ENCODE measurements around the gene TMEM213. TPM values are rescaled to one million over a fixed set of nuclear protein-coding genes. Genes with fewer than 3 reads are reported as not detected.

TMEM213 gene
- total RNA-seq, 1 donor from 2014 or later: not detected

DNA sequence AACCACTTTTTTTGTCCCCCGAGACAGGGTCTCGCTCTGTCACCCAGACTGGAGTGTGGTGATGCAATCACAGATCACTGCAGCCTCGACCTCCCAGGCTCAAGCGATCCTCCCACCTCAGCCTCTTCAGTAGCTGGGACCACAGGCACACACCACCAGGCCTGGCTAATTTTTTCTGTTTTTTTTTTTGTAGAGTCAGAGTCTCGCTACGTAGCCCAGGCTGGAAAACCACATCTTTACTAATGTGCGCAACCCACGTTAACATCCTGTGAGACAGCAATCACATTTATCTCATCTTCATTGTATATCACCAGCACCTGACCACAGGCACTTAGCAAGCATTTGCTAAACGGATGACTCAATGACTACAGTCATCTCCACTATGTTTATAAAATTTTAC lies 78.0 kb downstream of the TMEM213 start:
- DNase-seq (ENCODE audit: low read depth in 2 of 2): no peak

DNA sequence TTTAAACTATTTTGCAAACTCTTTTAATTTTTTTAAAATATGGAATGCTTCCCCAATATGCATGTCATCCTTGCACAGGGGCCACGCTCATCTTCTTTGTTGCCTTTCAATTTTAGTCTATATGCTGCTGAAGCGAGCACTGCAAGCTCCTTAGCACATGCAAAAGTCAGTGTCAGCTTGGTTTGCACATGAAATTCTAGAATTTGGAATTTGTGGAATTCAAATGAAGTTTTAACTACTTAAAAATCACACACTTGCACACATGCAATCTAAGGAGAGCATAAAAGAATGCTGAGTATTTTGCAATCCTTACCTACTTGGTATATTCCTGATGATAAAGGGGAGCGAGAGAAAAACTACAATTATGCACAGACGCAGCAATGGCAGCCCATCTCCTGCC lies 78.5 kb downstream of the TMEM213 start:
- no peak for DNase-seq (ENCODE audit: low read depth in 2 of 2)

GRCh38 chr7:138878051-138878450 lies 80.3 kb downstream of the TMEM213 start:
- DNase-seq (ENCODE audit: low read depth in 2 of 2): no peak

DNA sequence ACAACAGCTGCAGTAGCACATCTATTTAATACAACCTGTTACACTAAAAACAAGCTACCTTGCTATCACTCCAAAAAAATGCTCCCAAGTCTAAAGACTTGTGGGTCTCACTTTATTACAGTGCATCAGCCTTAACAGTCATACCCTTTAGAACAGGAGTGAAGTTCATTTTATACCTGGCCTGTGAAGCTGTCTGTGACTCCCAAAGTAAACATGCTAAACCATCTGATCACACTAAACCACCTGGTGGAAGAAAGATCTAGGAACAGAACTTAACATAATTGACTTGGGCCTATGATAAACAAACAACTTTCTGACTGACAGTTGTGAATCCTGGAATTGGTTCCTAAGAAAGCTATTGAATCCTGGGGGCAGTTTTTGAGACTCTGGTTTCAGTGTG lies 81.1 kb downstream of the TMEM213 start:
- DNase-seq (ENCODE audit: low read depth in 2 of 2): no peak

DNA sequence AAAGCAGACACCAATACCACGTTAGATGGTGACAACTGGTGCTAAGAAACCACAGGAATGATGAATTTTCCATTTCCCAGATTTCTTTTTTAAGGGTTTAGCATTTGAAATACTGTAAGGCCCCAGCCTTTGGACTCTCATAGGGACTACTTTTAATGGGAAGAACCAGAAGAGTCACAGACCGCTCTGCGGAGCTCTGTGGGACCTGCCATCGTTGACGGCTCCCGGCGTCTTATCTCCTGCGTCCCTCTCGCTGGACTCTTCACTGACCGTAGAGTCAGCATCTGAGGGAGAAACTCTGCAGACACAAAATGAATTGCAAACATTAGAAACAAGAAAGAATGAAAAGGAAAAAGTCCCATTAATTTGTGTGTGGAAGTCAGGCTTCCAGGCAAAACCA lies 81.6 kb downstream of the TMEM213 start:
- DNase-seq (ENCODE audit: low read depth in 2 of 2): no peak

GRCh38 chr7:138880881-138881578 lies 83.2 kb downstream of the TMEM213 start:
- no peak for DNase-seq (ENCODE audit: low read depth in 2 of 2)

GRCh38 chr7:138881579-138882188 lies 83.9 kb downstream of the TMEM213 start:
- DNase-seq (ENCODE audit: low read depth in 2 of 2): no peak

- DNase-seq (ENCODE audit: low read depth in 2 of 2): no peak
These were observed 84.5 kb downstream of the TMEM213 start for GRCh38 chr7:138882249-138882648.

GRCh38 chr7:138885383-138886147 lies 87.8 kb downstream of the TMEM213 start:
- DNase-seq (ENCODE audit: low read depth in 2 of 2): no peak

DNA sequence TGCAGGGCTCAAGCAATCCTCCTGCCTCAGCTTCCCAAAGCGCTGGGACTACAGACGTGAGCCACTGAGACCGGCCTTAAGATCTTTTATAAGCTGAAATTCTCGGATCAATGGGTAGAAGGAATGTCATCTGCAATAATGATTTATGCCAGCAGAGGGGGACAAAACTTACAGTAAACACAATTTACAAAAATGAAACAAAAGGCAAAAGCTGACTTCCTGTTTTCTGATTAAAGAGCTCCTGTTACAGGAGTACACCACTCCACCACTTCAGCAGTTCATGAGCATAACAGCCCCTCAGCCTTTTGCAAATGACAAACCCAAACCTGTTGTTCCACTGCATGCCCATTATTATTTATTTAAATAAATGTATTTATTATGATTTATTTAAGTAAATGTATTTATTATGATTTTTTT lies 88.7 kb downstream of the TMEM213 start:
- DNase-seq (ENCODE audit: low read depth in 2 of 2): peak; percentile 69 to 76

DNA sequence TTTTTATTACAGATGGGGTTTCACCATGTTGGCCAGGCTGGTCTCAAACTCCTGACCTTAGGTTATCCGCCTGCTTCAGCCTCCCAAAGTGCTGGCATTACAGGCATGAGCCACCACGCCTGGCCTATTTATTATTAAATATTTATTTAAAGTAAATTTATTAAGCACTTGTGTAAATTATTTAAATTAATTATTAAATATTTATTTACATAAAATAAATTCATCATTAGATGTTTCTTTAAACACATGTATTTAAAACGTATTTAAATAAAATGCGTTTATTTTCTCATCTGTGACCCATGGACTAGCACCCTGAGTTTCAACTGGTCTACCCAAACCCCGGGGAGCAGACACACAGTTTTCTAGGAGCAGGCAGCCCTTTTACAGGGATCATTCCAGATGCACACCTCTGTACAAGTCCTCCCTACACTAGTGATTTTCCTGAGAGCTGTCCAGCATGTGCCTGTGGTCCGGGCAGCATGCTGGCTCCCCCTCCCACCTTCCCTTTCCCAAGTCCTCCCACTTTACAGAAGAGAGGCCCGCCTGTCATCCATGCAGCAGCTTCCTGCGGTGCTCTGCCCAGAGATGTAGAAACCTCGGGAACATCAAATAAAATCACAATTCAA lies 89.4 kb downstream of the TMEM213 start:
- DNase-seq (ENCODE audit: low read depth in 2 of 2): no peak

Other genes with a start within 250 kb of the TMEM213 start
- not detected in 2 replicates for gene SVOPL, start 96.6 kb upstream of the TMEM213 start, total RNA-seq
- under 0.01 and 0.25 TPM in 2 replicates for gene ATP6V0A4, start 202 bp downstream of the TMEM213 start, total RNA-seq
- gene KIAA1549, start 183.4 kb downstream of the TMEM213 start, total RNA-seq: 1.9 and 3.3 TPM in 2 replicates
- 14.2 and 21.4 TPM in 2 replicates for gene ZC3HAV1L, start 238.0 kb downstream of the TMEM213 start, total RNA-seq